GM06990 (cell line): ENCODE data around the gene KLK2.

Experiments used
- DNase-seq: peaks from one replicate; pipeline ENCODE4 v3.0.0-alpha.2; 2011; ENCODE audit not compliant: insufficient read length; ENCODE audit errors: extremely low read depth
- H3K27me3 ChIP-seq: replicated peaks from 2 replicates; pipeline ENCODE4 v1.6.0; 2011; ENCODE audit warnings: low read length; ENCODE audit not compliant: control insufficient read depth, insufficient read depth
- H3K36me3 ChIP-seq: 2 replicates; pipeline ENCODE4 v1.5.1; 2011; ENCODE audit warnings: low read length; ENCODE audit not compliant: control insufficient read depth, insufficient read depth
- H3K4me3 ChIP-seq: replicated peaks from 2 replicates; pipeline ENCODE4 v1.5.1; 2011; ENCODE audit warnings: low read depth, mild to moderate bottlenecking, control low read depth, low read length
- TF ChIP-seq, protein P1 (sequence below): IDR thresholded peaks from 2 replicates; pipeline ENCODE4 v1.5.1; 2011; ENCODE audit warnings: low read length, control low read depth, mild to moderate bottlenecking, inconsistent platforms; ENCODE audit not compliant: insufficient read depth, poor library complexity, severe bottlenecking

The KLK2 gene

DNA sequence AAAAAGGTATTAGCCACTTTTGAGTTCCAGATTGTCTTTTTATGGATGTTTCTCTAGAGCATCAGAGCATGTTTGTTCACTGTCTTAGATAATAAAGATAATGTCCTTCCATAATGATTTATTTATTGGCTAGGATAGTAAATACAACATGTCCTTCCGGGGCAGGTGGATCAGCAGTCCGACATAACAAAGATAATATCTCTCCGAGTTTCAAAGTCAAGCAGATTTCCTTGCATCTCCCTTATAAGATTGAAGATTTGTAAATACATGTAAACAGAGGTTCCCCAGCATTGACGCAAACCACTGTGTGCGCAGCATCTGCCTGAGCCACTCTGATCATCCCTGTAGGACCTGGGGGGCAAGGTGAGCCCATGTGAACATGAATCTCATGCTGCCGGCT is 31.1 kb upstream of the KLK2 start:
- H3K27me3 ChIP-seq: peaks cover 1% of the 10 kb centered on the region; the same call in 1 of the 2 replicates
- H3K4me3 ChIP-seq: no peak overlapping the region
- no peaks in the 10 kb centered on the region for H3K36me3 ChIP-seq
- DNase-seq: no peak
- TF ChIP-seq, protein P1, sequence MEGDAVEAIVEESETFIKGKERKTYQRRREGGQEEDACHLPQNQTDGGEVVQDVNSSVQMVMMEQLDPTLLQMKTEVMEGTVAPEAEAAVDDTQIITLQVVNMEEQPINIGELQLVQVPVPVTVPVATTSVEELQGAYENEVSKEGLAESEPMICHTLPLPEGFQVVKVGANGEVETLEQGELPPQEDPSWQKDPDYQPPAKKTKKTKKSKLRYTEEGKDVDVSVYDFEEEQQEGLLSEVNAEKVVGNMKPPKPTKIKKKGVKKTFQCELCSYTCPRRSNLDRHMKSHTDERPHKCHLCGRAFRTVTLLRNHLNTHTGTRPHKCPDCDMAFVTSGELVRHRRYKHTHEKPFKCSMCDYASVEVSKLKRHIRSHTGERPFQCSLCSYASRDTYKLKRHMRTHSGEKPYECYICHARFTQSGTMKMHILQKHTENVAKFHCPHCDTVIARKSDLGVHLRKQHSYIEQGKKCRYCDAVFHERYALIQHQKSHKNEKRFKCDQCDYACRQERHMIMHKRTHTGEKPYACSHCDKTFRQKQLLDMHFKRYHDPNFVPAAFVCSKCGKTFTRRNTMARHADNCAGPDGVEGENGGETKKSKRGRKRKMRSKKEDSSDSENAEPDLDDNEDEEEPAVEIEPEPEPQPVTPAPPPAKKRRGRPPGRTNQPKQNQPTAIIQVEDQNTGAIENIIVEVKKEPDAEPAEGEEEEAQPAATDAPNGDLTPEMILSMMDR: no peak

DNA sequence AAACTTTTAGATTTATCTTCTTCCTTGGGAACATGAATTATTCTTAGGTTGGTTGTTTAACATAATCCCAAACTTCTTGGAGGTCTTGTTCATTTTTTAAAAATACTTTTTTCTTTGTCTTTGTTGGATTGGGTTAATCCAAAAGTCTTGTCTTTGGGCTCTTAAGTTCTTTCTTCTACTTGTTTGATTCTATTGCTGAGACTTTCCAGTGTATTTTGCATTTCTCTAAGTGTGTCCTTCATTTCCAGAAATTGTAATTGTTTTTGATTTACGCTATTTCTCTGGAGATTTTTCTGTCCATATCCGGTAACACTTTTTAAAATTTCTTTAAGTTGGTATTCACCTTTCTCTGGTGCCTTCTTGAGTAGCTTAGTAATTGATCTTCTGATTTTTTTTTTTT is 30.0 kb upstream of the KLK2 start:
- TF ChIP-seq, protein P1: no peak
- peaks cover 1% of the 10 kb centered on the region; the same call in 1 of the 2 replicates for H3K27me3 ChIP-seq
- H3K4me3 ChIP-seq: no peak overlapping the region
- DNase-seq: no peak
- no peaks in the 10 kb centered on the region for H3K36me3 ChIP-seq

DNA sequence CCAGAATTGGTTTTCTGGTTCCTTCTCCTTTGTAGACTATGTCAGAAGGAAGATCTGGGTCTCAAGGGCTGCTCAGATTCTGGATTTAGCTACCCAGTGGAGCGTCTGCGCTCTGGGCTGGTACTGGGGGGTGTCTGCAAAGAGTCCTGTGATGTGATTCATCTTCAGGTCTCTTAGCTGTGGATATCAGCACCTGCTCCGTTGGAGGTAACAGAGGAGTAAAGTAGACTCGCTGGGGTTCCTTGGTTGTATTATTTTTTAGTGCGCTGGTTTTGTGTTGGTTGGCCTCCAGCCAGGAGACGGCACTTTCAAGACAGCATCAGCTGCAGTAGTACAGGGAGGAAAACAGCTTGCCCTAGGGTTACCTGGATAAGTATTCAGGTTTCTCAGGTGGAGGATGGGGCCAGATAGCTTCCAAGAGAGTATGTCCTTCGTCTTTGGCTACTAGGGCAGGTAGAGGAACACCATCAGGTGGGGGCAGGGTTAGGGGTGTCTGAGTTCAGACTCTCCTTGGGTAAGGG is 29.5 kb upstream of the KLK2 start:
- no peak overlapping the region for H3K4me3 ChIP-seq
- H3K27me3 ChIP-seq: peaks cover 1% of the 10 kb centered on the region; the same call in 1 of the 2 replicates
- no peaks in the 10 kb centered on the region for H3K36me3 ChIP-seq
- TF ChIP-seq, protein P1: no peak
- no peak for DNase-seq

DNA sequence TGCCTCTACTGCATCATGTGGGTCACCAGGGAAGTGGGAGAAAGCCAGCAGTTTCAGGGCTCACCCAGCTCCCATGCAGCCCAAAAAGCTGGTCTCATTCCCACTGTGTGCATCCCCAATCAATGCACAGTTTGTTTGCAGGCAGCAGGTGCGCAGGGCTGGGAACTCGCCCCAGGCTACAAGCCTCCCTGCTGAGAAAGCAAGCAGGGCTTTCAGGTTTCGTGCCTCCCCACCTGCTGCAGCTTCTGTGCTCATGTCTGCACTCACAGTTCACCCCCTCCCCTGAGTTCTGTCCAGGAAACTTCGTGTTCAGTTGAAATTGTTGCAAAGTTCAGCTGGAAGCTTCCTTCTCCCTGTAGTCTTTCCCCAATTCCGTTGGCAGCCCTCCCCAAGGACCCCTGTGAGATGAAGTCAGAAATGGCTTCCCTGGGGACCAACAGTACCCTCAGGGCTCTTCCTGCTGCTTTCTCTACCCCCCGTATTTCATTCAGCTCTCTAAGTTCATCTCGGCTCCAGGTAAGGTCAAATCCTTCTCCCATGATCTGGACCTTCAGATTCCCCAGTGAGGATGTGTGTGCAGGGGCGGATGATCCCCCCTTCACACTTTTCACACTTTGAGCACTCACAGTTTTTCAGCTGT is 28.8 kb upstream of the KLK2 start:
- H3K27me3 ChIP-seq: peaks cover 1% of the 10 kb centered on the region
- DNase-seq: no peak
- no peak overlapping the region for H3K4me3 ChIP-seq

DNA sequence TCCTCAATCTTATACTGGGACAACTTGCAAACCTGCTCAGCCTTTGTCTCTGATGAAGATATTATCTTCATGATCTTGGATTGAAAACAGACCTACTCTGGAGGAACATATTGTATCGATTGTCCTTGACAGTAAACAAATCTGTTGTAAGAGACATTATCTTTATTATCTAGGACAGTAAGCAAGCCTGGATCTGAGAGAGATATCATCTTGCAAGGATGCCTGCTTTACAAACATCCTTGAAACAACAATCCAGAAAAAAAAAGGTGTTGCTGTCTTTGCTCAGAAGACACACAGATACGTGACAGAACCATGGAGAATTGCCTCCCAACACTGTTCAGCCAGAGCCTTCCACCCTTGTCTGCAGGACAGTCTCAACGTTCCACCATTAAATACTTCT is 22.5 kb upstream of the KLK2 start:
- TF ChIP-seq, protein P1: no peak
- DNase-seq: no peak
- Histone ChIP-seq H3K27me3 (no peaks in the 10 kb centered on the region; the same call in 1 of the 2 replicates), H3K36me3 (no peaks in the 10 kb centered on the region), H3K4me3 (no peak overlapping the region)

More for the DNA sequence above, 28.8 kb upstream of the KLK2 start:
- H3K36me3 ChIP-seq: no peaks in the 10 kb centered on the region
- TF ChIP-seq, protein P1: no peak
